ENCODE measurements around the gene ZMYND19. TPM values are rescaled to one million over a fixed set of nuclear protein-coding genes. Genes with fewer than 3 reads are reported as not detected.
"Not testable (repeated sequence)": the region's sequence is repeated elsewhere in the genome, so short reads cannot be mapped to it uniquely, and the experiment has no call there.

The ZMYND19 gene
- total RNA-seq, 1 experiment from 2014 or later: 51.9 TPM

- no peak overlapping the region for H3K27ac Mint-ChIP-seq (ENCODE audit: low read depth, unreplicated experiment)
- peaks cover 34% of the 10 kb centered on the region for H3K36me3 Mint-ChIP-seq (ENCODE audit: insufficient read depth, unreplicated experiment)
- intact Hi-C loops (cut with micrococcal nuclease): no loop called here
- no TSS peak for BruUV-seq (replicated peaks)
- DNase-seq (ENCODE audit: unreplicated experiment): no peak
- ChIA-PET CTCF (no interaction called here), POLR2A (interaction anchor here (0.7 to 2.6 kb wide), 6 partner anchors 9 to 84 kb away, joined by 3 to 18 read pairs (median 3); partner anchors contain the start of gene EHMT1)
- no peaks in the 10 kb centered on the region for H3K27me3 Mint-ChIP-seq (ENCODE audit: insufficient read depth, unreplicated experiment)
- TF ChIP-seq, protein P1, sequence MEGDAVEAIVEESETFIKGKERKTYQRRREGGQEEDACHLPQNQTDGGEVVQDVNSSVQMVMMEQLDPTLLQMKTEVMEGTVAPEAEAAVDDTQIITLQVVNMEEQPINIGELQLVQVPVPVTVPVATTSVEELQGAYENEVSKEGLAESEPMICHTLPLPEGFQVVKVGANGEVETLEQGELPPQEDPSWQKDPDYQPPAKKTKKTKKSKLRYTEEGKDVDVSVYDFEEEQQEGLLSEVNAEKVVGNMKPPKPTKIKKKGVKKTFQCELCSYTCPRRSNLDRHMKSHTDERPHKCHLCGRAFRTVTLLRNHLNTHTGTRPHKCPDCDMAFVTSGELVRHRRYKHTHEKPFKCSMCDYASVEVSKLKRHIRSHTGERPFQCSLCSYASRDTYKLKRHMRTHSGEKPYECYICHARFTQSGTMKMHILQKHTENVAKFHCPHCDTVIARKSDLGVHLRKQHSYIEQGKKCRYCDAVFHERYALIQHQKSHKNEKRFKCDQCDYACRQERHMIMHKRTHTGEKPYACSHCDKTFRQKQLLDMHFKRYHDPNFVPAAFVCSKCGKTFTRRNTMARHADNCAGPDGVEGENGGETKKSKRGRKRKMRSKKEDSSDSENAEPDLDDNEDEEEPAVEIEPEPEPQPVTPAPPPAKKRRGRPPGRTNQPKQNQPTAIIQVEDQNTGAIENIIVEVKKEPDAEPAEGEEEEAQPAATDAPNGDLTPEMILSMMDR (IDR thresholded peaks at IDR 0.05; ENCODE audit: unreplicated experiment): no peak
- no peaks in the 10 kb centered on the region for H3K9me3 Mint-ChIP-seq (ENCODE audit: unreplicated experiment)
- no peak overlapping the region for H3K4me3 Mint-ChIP-seq (ENCODE audit: unreplicated experiment)
- peaks cover 26% of the 10 kb centered on the region for H3K4me1 Mint-ChIP-seq (ENCODE audit: insufficient read depth, unreplicated experiment)
Observed at GRCh38 chr9:137630126-137630525, 39.8 kb upstream of the ZMYND19 start.

DNA sequence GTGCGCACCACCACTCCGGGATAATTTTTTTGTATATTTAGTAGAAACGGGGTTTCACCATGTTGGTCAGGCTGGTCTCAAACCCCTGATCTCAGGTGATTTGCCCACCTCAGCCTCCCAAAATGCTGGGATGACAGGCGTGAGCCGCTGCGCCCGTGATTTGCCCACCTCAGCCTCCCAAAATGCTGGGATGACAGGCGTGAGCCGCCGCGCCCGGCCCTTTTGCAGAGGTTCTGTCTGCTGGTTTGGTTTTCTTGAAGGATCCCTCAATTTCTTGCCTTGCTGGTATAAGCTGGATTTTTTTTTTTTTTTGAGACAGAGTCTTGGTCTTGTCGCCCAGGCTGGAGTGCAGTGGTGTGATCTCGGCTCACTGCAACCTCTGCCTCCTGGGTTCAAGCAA is 37.1 kb upstream of the ZMYND19 start:
- H3K27me3 Mint-ChIP-seq (ENCODE audit: insufficient read depth, unreplicated experiment): not testable (repeated sequence)

GRCh38 chr9:137626464-137626863 is 36.2 kb upstream of the ZMYND19 start:
- intact Hi-C loops (cut with micrococcal nuclease): no loop called here
- no TSS peak for BruUV-seq (replicated peaks)

More for the DNA sequence above, 37.1 kb upstream of the ZMYND19 start:
- peaks cover 20% of the 10 kb centered on the region for H3K4me1 Mint-ChIP-seq (ENCODE audit: insufficient read depth, unreplicated experiment)
- H3K4me3 Mint-ChIP-seq (ENCODE audit: unreplicated experiment); H3K9me3 Mint-ChIP-seq (ENCODE audit: unreplicated experiment); intact Hi-C loops (cut with micrococcal nuclease); DNase-seq (ENCODE audit: unreplicated experiment); BruUV-seq (replicated peaks); H3K27ac Mint-ChIP-seq (ENCODE audit: low read depth, unreplicated experiment); CTCF ChIA-PET: not testable (repeated sequence)
- POLR2A ChIA-PET: interaction anchor here (0.7 kb wide), 1 partner anchor 14 kb away, joined by 3 read pairs; no protein-coding TSS in a partner anchor
- H3K36me3 Mint-ChIP-seq (ENCODE audit: insufficient read depth, unreplicated experiment): peaks cover 49% of the 10 kb centered on the region

DNA sequence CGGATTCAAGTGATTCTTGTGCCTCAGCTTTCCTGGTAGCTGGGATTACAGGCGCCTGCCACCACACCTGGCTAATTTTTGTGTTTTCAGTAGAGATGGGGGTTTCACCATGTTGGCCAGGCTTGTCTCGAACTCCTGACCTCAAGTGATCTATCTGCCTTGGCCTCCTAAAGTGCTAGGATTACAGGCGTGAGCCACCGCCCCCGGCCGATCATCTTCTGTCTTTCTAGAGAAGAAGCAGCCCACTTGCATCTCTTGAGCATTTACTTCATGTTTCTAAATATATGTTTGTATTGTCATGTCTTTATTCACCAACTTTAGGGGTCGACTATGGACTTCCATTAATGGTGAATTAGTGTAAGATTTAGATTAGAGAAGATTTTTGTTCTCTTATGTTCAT is 31.9 kb upstream of the ZMYND19 start:
- H3K9me3 Mint-ChIP-seq (ENCODE audit: unreplicated experiment); H3K27ac Mint-ChIP-seq (ENCODE audit: low read depth, unreplicated experiment); DNase-seq (ENCODE audit: unreplicated experiment); H3K4me3 Mint-ChIP-seq (ENCODE audit: unreplicated experiment); BruUV-seq (replicated peaks); H3K27me3 Mint-ChIP-seq (ENCODE audit: insufficient read depth, unreplicated experiment); intact Hi-C loops (cut with micrococcal nuclease): not testable (repeated sequence)
- Mint-ChIP-seq H3K4me1 (ENCODE audit: insufficient read depth, unreplicated experiment) (peaks cover 14% of the 10 kb centered on the region), H3K36me3 (ENCODE audit: insufficient read depth, unreplicated experiment) (peaks cover 70% of the 10 kb centered on the region)
- CTCF ChIA-PET: interaction anchor here (0.7 kb wide), 1 partner anchor 920 kb away, joined by 4 read pairs; no protein-coding TSS in a partner anchor
- POLR2A ChIA-PET: interaction anchor here (0.7 to 2.0 kb wide), 3 partner anchors 11 to 832 kb away, joined by 3 to 7 read pairs (median 3); no protein-coding TSS in a partner anchor

More at GRCh38 chr9:137626464-137626863, 36.2 kb upstream of the ZMYND19 start:
- H3K9me3 Mint-ChIP-seq (ENCODE audit: unreplicated experiment): no peaks in the 10 kb centered on the region
- DNase-seq (ENCODE audit: unreplicated experiment): no peak
- H3K27ac Mint-ChIP-seq (ENCODE audit: low read depth, unreplicated experiment): no peak overlapping the region
- no peaks in the 10 kb centered on the region for H3K27me3 Mint-ChIP-seq (ENCODE audit: insufficient read depth, unreplicated experiment)
- peaks cover 18% of the 10 kb centered on the region for H3K4me1 Mint-ChIP-seq (ENCODE audit: insufficient read depth, unreplicated experiment)
- CTCF ChIA-PET: interaction anchor here (0.7 kb wide), 1 partner anchor 392 kb away, joined by 4 read pairs; no protein-coding TSS in a partner anchor
- POLR2A ChIA-PET: interaction anchor here (0.6 kb wide), 1 partner anchor 9 kb away, joined by 3 read pairs; no protein-coding TSS in a partner anchor
- H3K36me3 Mint-ChIP-seq (ENCODE audit: insufficient read depth, unreplicated experiment): peaks cover 51% of the 10 kb centered on the region
- TF ChIP-seq, protein P1 (IDR thresholded peaks at IDR 0.05; ENCODE audit: unreplicated experiment): no peak
- no peak overlapping the region for H3K4me3 Mint-ChIP-seq (ENCODE audit: unreplicated experiment)

DNA sequence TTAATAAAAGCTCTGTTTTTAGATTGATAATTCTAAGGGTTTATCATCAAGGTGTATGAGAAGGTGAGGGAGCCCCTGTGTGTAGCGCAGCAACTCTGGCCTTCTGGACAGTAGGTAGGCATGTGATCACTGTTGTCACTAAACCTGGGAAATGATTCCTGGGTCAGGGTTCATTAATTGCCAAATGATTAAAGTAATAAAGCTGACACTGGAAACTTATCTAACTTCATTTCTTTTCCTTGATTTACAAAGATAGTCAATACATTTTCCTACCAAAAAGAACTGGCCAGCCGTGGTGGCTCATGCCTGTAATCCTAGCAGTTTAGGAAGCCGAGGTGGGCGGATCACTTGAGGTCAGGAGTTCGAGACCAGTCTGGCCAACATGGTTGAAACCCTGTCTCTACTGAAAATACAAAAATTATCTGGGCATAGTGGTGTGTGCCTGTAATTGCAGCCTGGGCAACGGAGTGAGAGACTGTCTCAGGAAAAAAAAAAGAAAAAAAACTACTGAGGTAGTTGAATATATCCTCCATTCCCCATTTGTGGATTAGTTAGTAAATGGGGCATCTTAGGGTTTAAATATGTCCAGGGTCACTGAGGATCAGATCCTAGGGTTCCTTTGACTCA is 30.9 kb upstream of the ZMYND19 start:
- TF ChIP-seq, protein P1 (IDR thresholded peaks at IDR 0.05; ENCODE audit: unreplicated experiment): peak; percentile 14
- no peak for DNase-seq (ENCODE audit: unreplicated experiment)
- Mint-ChIP-seq H3K9me3 (ENCODE audit: unreplicated experiment) (no peaks in the 10 kb centered on the region), H3K4me1 (ENCODE audit: insufficient read depth, unreplicated experiment) (peaks cover 14% of the 10 kb centered on the region), H3K4me3 (ENCODE audit: unreplicated experiment) (peak overlapping the region; percentile 95), H3K27ac (ENCODE audit: low read depth, unreplicated experiment) (no peak overlapping the region), H3K36me3 (ENCODE audit: insufficient read depth, unreplicated experiment) (peaks cover 74% of the 10 kb centered on the region), H3K27me3 (ENCODE audit: insufficient read depth, unreplicated experiment) (no peaks in the 10 kb centered on the region)
- BruUV-seq (replicated peaks): no TSS peak
- POLR2A ChIA-PET: interaction anchor here (0.6 to 2.8 kb wide), 14 partner anchors 9 to 831 kb away, joined by 3 to 21 read pairs (median 3); partner anchors contain the start of genes DPH7, EXD3, NOXA1 and TUBB4B
- intact Hi-C loops (cut with micrococcal nuclease): no loop called here
- CTCF ChIA-PET: interaction anchor here (0.6 to 1.0 kb wide), 5 partner anchors 41 to 919 kb away, joined by 3 to 6 read pairs (median 3); partner anchors contain the start of gene DPH7
